Liver (tissue), 9 donors: ENCODE results near the gene RASSF6. TPM values are rescaled to one million over a fixed set of nuclear protein-coding genes. Genes with fewer than 3 reads are reported as not detected.
"Not testable (repeated sequence)": the region's sequence is repeated elsewhere in the genome, so short reads cannot be mapped to it uniquely, and the experiment has no call there.

Experiments used
- DNase-seq: peaks from one replicate; pipeline ENCODE4 v3.0.0-alpha.2; 2017; ENCODE audit warnings: low spot score
- H3K27ac ChIP-seq, 2 donors: one replicate each; pipeline ENCODE4 v1.7.0; 2013; ENCODE audit warnings: inconsistent platforms in 2 of 2, low read length in 2 of 2, control low read depth in 1 of 2, low read depth in 1 of 2, mild to moderate bottlenecking in 1 of 2
- H3K27me3 ChIP-seq, 4 donors: one replicate each; pipeline versions ENCODE4 v1.6.1 to v1.7.0; 2013; ENCODE audit warnings: low read length in 3 of 4, inconsistent platforms in 1 of 4, mild to moderate bottlenecking in 1 of 4, moderate library complexity in 1 of 4; ENCODE audit not compliant: control insufficient read depth in 4 of 4, insufficient read depth in 4 of 4
- H3K36me3 ChIP-seq, 4 donors: one replicate each; pipeline versions ENCODE4 v1.6.1 to v1.7.0; 2013; ENCODE audit warnings: low read length in 3 of 4, mild to moderate bottlenecking in 3 of 4, low read depth in 1 of 4, moderate library complexity in 1 of 4; ENCODE audit not compliant: control insufficient read depth in 4 of 4, insufficient read depth in 3 of 4
- H3K4me1 ChIP-seq, 4 donors: one replicate each; pipeline versions ENCODE4 v1.6.1 to v1.7.0; 2013; ENCODE audit warnings: low read length in 3 of 4, mild to moderate bottlenecking in 3 of 4, moderate library complexity in 1 of 4; ENCODE audit not compliant: control insufficient read depth in 4 of 4, insufficient read depth in 4 of 4
- H3K4me3 ChIP-seq, 3 donors: one replicate each; pipeline versions ENCODE4 v1.6.1 to v1.7.0; 2013; ENCODE audit warnings: low read length in 3 of 3, control low read depth in 1 of 3, low read depth in 1 of 3, mild to moderate bottlenecking in 1 of 3
- H3K9ac ChIP-seq, 2 donors: one replicate each; pipeline ENCODE4 v1.7.0; 2013; ENCODE audit warnings: low read length in 2 of 2, mild to moderate bottlenecking in 2 of 2, moderate library complexity in 2 of 2, control low read depth in 1 of 2, low read depth in 1 of 2
- H3K9me3 ChIP-seq, 4 donors: one replicate each; pipeline versions ENCODE4 v1.6.1 to v1.7.0; 2013; ENCODE audit warnings: low read length in 3 of 4; ENCODE audit not compliant: control insufficient read depth in 4 of 4
- CTCF ChIP-seq: fragments of 150-350 bp; IDR thresholded peaks from 2 replicates; pipeline ENCODE4 v1.5.1; 2017; ENCODE audit warnings: improper control_type of control experiment, low read depth, low read length; ENCODE audit not compliant: missing input control
- FOXA2 ChIP-seq: IDR thresholded peaks from 2 replicates; pipeline ENCODE4 v1.6.1; 2016; ENCODE audit warnings: antibody characterized with exemption
- HNF4A ChIP-seq, 2 donors: conservative IDR thresholded peaks; 2 replicates each; pipeline ENCODE4 v1.6.1; 2016; ENCODE audit warnings: antibody characterized with exemption in 2 of 2, mild to moderate bottlenecking in 2 of 2
- RAD21 ChIP-seq, 2 donors: IDR thresholded peaks; 2 replicates each; pipeline ENCODE4 v1.6.1; 2016; ENCODE audit warnings: antibody characterized with exemption in 2 of 2, mild to moderate bottlenecking in 2 of 2
- REST ChIP-seq: IDR thresholded peaks from 2 replicates; pipeline ENCODE4 v1.6.1; 2016; ENCODE audit warnings: antibody characterized with exemption, mild to moderate bottlenecking
- YY1 ChIP-seq: IDR thresholded peaks from 2 replicates; pipeline ENCODE4 v1.6.1; 2016; ENCODE audit warnings: antibody characterized with exemption, mild to moderate bottlenecking
- ZBTB33 ChIP-seq: IDR thresholded peaks from 2 replicates; pipeline ENCODE4 v1.6.1; 2016; ENCODE audit warnings: antibody characterized with exemption
- WGBS: extraction: QIAGEN DNeasy Blood & Tissue Kit; methylation state at CpG from one replicate; pipeline ENCODE4 v1.1.7; 2013; 5-methylcytosine and 5-hydroxymethylcytosine counted together
- polyA plus RNA-seq, 2 donors: library from polyadenylated mRNA; stranded (reverse) in 1 of 2; unstranded in 1 of 2; fragments of 200-250 nt in 1 of 2; fragments of >200 nt in 1 of 2; fragmentation: Nextera tagmentation in 1 of 2; extraction: Ambion mirVana in 1 of 2; gene quantifications; one replicate each; pipeline versions ENCODE4 v1.2.1 to v1.2.3, GENCODE V29; 2013 to 2015
- total RNA-seq, 2 donors: library from RNA; depleted of rRNA; stranded (reverse); fragments of >200 nt; gene quantifications; one replicate each; pipeline ENCODE4 v1.2.3, GENCODE V29; 2014
- donor health status: healthy.
- donor health status: healthy.
- donor health status: healthy.
- donor health status: healthy.
- donor health status: healthy.

RASSF6 gene
- total and polyA plus RNA-seq, 4 donors, result 0.08 to 0.38 (median 0.12) TPM

DNA sequence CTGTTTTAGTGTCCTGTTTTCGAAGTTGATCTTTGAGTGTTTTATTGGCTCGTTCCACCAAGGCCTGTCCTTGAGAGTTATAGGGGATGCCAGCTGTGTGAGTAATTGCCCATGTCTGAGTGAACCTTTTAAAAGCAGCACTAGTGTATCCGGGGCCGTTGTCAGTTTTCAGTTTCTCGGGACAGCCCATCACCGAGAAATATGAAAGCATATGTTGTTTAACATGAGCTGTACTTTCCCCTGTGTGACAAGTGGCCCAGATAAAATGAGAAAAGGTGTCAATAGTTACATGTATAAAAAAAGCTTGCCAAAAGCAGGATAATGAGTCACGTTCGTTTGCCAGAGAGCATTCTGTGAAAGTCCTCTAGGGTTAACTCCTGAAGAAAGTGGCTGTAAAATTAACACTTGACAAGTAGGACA, 48.6 kb upstream of the RASSF6 start:
- Histone ChIP-seq H3K9ac (no peak overlapping the region), H3K36me3 (no peaks in the 10 kb centered on the region), H3K9me3 (no peaks in the 10 kb centered on the region), H3K4me3 (no peak overlapping the region), H3K4me1 (no peaks in the 10 kb centered on the region), H3K27ac (no peak overlapping the region), H3K27me3 (peaks cover 0 to 3% (median 0%) of the 10 kb centered on the region in 4 donors)
- no peak for TF ChIP-seq YY1
- TF ChIP-seq FOXA2, result no peak
- no peak for TF ChIP-seq CTCF
- no peak for TF ChIP-seq REST
- no peak for DNase-seq
- WGBS, result 80% methylated on average over 8 of the region's 8 CpGs

DNA sequence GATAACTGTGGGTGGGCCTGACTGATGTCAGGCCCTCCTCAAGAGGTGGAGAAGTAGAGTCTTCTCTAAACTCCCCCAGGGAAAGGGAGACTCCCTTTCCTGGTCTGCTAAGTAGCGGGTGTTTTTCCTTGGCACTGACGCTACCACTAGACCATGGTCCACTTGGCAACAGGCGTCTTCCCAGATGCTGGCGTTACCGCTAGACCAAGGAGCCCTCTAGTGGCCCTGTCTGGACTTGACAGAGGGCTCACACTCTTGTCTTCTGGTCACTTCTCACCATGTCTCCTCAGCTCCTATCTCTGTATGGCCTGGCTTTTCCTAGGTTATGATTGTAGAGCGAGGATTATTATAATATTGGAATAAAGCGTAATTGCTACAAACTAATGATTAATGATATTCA, 45.7 kb upstream of the RASSF6 start:
- not testable (repeated sequence) for H3K4me1 ChIP-seq, H3K4me3 ChIP-seq, H3K27ac ChIP-seq, H3K27me3 ChIP-seq, H3K9ac ChIP-seq, DNase-seq, H3K9me3 ChIP-seq, H3K36me3 ChIP-seq
- 57% methylated on average over 7 of the region's 7 CpGs for WGBS
- TF ChIP-seq CTCF (peak; percentile 11), HNF4A (conservative IDR thresholded peaks at IDR 0.05) (peak in 1 of 2 donors; percentile 23), RAD21 (IDR thresholded peaks at IDR 0.05) (peak; percentile 28 to 57)

DNA sequence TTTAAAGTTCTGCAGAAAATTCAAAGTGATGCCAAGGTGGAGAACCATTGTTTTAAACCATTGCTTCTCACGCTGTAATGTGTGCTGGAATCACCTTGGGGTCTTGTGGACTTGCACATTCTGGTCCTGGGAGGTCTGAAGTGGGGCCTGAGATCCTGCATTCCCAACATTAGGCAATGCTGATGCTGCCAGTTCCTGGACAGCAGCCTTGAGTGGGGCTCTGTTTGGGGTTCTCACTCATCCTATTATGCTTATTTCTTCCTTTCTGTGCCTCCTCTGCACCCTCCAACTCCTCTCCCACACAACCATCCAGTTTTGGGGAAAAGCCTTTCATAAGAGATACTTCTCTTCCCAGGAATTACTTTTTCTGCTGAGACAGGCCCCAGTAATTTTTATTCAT, 44.2 kb upstream of the RASSF6 start:
- Histone ChIP-seq H3K4me1 (no peaks in the 10 kb centered on the region), H3K9ac (no peak overlapping the region), H3K36me3 (no peaks in the 10 kb centered on the region), H3K9me3 (no peaks in the 10 kb centered on the region), H3K27me3 (peaks cover 0 to 3% (median 0%) of the 10 kb centered on the region in 4 donors), H3K27ac (no peak overlapping the region), H3K4me3 (no peak overlapping the region)
- no peak for DNase-seq
- WGBS, result 98% methylated on average over 1 of the region's 1 CpG
- TF ChIP-seq ZBTB33 (no peak), FOXA2 (no peak)
